A549 treated with AZD9567 at 1 μM for 4 hours (cell line): ENCODE measurements around the gene NME8. TPM values are rescaled to one million over a fixed set of nuclear protein-coding genes. Genes with fewer than 3 reads are reported as not detected.

Source experiments
- total RNA-seq: library from RNA; stranded (reverse); fragments of 200-300 nt; extraction: Qiagen RNA extraction; gene quantifications from 5 replicates; pipeline ENCODE4 v1.2.3, GENCODE V29; 2022; ENCODE audit not compliant: insufficient read depth

NME8 gene
- total RNA-seq = not detected in 5 replicates

GRCh38 chr7:37848297-37848696 is at the start of gene NME8:
Gene NME8, plus strand, starts transcription at chr7:37848597. Its CDS starts 1,670 bp downstream, at chr7:37850267.

GRCh38 chr7:37916673-37917660 is 68.6 kb downstream of the NME8 start, which contains the start of gene SFRP4:
Gene SFRP4, minus strand, starts transcription at chr7:37916817. Its CDS starts 280 bp downstream, at chr7:37916537.

GRCh38 chr7:37920305-37920848 is 72.0 kb downstream of the NME8 start, which contains the start of gene EPDR1:
Gene EPDR1, plus strand, starts transcription at chr7:37920640. Its CDS starts 300 bp downstream, at chr7:37920940.

Other genes starting within 250 kb of the NME8 start
- gene GPR141, start 164.8 kb upstream of the NME8 start, total RNA-seq = 0.13 TPM in 1 of 5 replicates, not detected in the others
- gene SFRP4, start 68.2 kb downstream of the NME8 start, total RNA-seq = 3.7 to 12.2 TPM (median 3.8 TPM) in 5 replicates
- gene EPDR1, start 72.0 kb downstream of the NME8 start, total RNA-seq = 67.4 to 84.8 TPM (median 78.8 TPM) in 5 replicates